MM.1S (cell line): ENCODE data around the gene TUBA4B.

Experiments
- DNase-seq: peaks from one replicate; pipeline ENCODE4 v3.0.0-alpha.2; 2015
- H2AFZ ChIP-seq: fragments of 300-600 bp; sonication (generic); 2 replicates; pipeline ENCODE4 v1.6.0; 2016; ENCODE audit warnings: antibody characterized with exemption, low read length
- H3F3A ChIP-seq: fragments of 300-600 bp; sonication (generic); 2 replicates; pipeline ENCODE4 v1.6.1; 2016; ENCODE audit warnings: mild to moderate bottlenecking, antibody characterized with exemption, low read length, moderate library complexity, mixed read lengths; ENCODE audit not compliant: insufficient read depth
- H3K27ac ChIP-seq: fragments of 300-600 bp; sonication (generic); 2 replicates; pipeline ENCODE4 v1.5.1; 2016; ENCODE audit warnings: mild to moderate bottlenecking, low read length
- H3K27me3 ChIP-seq: fragments of 300-600 bp; sonication (generic); replicated peaks from 2 replicates; pipeline ENCODE4 v1.6.0; 2016; ENCODE audit warnings: low read length; ENCODE audit not compliant: insufficient read depth
- H3K36me3 ChIP-seq: fragments of 300-600 bp; sonication (generic); replicated peaks from 2 replicates; pipeline ENCODE4 v1.6.1; 2016; ENCODE audit warnings: mild to moderate bottlenecking, low read length, mixed read lengths; ENCODE audit not compliant: insufficient read depth
- H3K4me1 ChIP-seq: fragments of 300-600 bp; sonication (generic); 2 replicates; pipeline ENCODE4 v1.6.1; 2016; ENCODE audit warnings: low read length, mixed read lengths
- H3K4me2 ChIP-seq: fragments of 300-600 bp; sonication (generic); 2 replicates; pipeline ENCODE4 v1.6.0; 2016; ENCODE audit warnings: low read depth, low read length
- H3K4me3 ChIP-seq: fragments of 300-600 bp; sonication (generic); 2 replicates; pipeline ENCODE4 v1.5.1; 2016; ENCODE audit warnings: low read length, mixed read lengths
- H3K79me2 ChIP-seq: fragments of 300-600 bp; sonication (generic); 2 replicates; pipeline ENCODE4 v1.6.1; 2016; ENCODE audit warnings: mixed run types, low read length, mixed read lengths
- H3K9ac ChIP-seq: fragments of 300-600 bp; sonication (generic); 2 replicates; pipeline ENCODE4 v1.6.1; 2016; ENCODE audit warnings: low read length, mixed read lengths
- H3K9me2 ChIP-seq: fragments of 300-600 bp; sonication (generic); replicated peaks from 2 replicates; pipeline ENCODE4 v1.6.1; 2016; ENCODE audit warnings: mild to moderate bottlenecking, low read length, mixed read lengths; ENCODE audit not compliant: insufficient read depth
- H3K9me3 ChIP-seq: fragments of 300-600 bp; sonication (generic); replicated peaks from 2 replicates; pipeline ENCODE4 v1.6.1; 2016; ENCODE audit warnings: mild to moderate bottlenecking, low read length, mixed read lengths; ENCODE audit not compliant: insufficient read depth
- H4K20me1 ChIP-seq: fragments of 300-600 bp; sonication (generic); 2 replicates; pipeline ENCODE4 v1.6.1; 2016; ENCODE audit warnings: mild to moderate bottlenecking, low read length, moderate library complexity, mixed read lengths; ENCODE audit not compliant: insufficient read depth
- EZH2 ChIP-seq: fragments of 300-600 bp; sonication (generic); optimal IDR thresholded peaks from 2 replicates; pipeline ENCODE3; 2017; ENCODE audit warnings: low read depth, mild to moderate bottlenecking, antibody characterized with exemption, low read length, mixed read lengths
- EZH2phosphoT487 ChIP-seq: fragments of 300-600 bp; sonication (generic); IDR thresholded peaks from 2 replicates; pipeline ENCODE4 v1.6.1; 2018; ENCODE audit warnings: antibody characterized with exemption, low read length
- TF ChIP-seq, protein P1 (sequence below): fragments of 300-600 bp; sonication (generic); IDR thresholded peaks from 2 replicates; pipeline ENCODE4 v1.5.1; 2016; ENCODE audit warnings: antibody characterized with exemption, low read length, mixed read lengths

TUBA4B gene

GRCh38 chr2:219207884-219208740 is 44.9 kb upstream of the TUBA4B start:
- no peak overlapping the region for H3K4me3 ChIP-seq

DNA sequence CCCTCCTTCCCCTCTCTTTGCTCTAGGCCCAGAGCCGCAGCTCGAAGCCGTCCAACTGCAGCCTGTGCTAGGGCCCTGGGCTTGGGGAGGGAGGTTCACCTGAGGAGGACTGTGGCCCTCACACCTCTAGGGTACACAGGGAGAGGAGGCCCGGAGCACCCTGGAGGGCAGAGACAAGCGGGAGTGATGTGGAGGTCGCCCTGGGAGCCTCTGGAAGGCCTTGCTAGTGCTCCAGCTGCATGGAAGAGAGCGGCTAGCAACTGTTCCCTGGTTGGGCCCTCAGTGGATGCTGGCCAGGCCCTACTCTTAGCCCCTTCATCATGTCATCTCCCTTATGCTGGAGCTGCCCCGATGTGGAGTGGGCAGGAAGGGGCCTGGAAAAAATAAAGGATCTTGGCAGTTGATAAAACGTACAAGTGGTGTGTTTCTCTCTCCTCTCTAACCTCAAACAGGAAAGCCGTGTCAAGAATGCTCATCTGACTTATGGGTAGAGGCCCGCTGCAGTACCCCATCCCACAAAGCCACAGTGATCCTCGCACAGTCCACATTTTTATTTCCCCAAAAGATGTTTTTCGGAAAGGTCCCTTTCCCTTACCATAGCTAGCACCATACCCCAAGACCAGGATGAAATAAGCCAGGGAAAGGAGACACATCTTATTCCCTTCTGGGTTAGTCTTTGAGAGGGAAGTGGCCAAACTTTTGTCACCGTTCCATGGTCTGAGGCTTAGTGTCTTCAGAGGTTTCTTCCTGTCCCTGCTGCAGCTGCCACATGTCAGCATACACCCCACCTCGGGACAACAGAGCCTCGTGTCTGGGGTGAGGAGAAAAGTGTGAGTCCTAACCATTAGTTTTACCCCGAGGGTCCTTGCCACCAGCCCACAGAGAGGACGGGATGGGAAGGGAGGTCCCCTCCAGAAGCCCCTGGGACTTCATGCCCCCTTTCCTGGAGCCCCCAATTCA is 43.5 kb upstream of the TUBA4B start:
- Histone ChIP-seq H2AFZ (no peak overlapping the region), H3K36me3 (no peaks in the 10 kb centered on the region)

More at GRCh38 chr2:219207884-219208740, 44.9 kb upstream of the TUBA4B start:
- DNase-seq = no peak
- Histone ChIP-seq H4K20me1 (no peaks in the 10 kb centered on the region), H2AFZ (no peak overlapping the region), H3K79me2 (peaks cover 12% of the 10 kb centered on the region; the same call in 1 of the 2 replicates), H3K27ac (no peak overlapping the region), H3K9me3 (no peaks in the 10 kb centered on the region), H3F3A (peaks cover 13% of the 10 kb centered on the region), H3K4me1 (peaks cover 10% of the 10 kb centered on the region; the same call in 1 of the 2 replicates), H3K4me2 (peak overlapping the region; percentile 88; the same call in 1 of the 2 replicates), H3K9me2 (no peaks in the 10 kb centered on the region), H3K9ac (no peak overlapping the region), H3K36me3 (no peaks in the 10 kb centered on the region), H3K27me3 (no peaks in the 10 kb centered on the region)
- no peak for TF ChIP-seq EZH2phosphoT487
- TF ChIP-seq, protein P1, sequence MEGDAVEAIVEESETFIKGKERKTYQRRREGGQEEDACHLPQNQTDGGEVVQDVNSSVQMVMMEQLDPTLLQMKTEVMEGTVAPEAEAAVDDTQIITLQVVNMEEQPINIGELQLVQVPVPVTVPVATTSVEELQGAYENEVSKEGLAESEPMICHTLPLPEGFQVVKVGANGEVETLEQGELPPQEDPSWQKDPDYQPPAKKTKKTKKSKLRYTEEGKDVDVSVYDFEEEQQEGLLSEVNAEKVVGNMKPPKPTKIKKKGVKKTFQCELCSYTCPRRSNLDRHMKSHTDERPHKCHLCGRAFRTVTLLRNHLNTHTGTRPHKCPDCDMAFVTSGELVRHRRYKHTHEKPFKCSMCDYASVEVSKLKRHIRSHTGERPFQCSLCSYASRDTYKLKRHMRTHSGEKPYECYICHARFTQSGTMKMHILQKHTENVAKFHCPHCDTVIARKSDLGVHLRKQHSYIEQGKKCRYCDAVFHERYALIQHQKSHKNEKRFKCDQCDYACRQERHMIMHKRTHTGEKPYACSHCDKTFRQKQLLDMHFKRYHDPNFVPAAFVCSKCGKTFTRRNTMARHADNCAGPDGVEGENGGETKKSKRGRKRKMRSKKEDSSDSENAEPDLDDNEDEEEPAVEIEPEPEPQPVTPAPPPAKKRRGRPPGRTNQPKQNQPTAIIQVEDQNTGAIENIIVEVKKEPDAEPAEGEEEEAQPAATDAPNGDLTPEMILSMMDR = no peak
- no peak for TF ChIP-seq EZH2

GRCh38 chr2:219210196-219210885 is 42.7 kb upstream of the TUBA4B start:
- Histone ChIP-seq H3K4me2 (no peak overlapping the region), H3K9ac (no peak overlapping the region), H3K9me2 (no peaks in the 10 kb centered on the region), H3K27ac (no peak overlapping the region), H3F3A (peaks cover 13% of the 10 kb centered on the region), H4K20me1 (no peaks in the 10 kb centered on the region), H3K36me3 (no peaks in the 10 kb centered on the region), H3K4me1 (peaks cover 10% of the 10 kb centered on the region; the same call in 1 of the 2 replicates), H3K27me3 (no peaks in the 10 kb centered on the region), H3K9me3 (no peaks in the 10 kb centered on the region), H2AFZ (no peak overlapping the region), H3K79me2 (peaks cover 12% of the 10 kb centered on the region; the same call in 1 of the 2 replicates), H3K4me3 (no peak overlapping the region)
- no peak for DNase-seq
- TF ChIP-seq EZH2phosphoT487 (no peak), EZH2 (no peak)
- TF ChIP-seq, protein P1 = no peak

More for the DNA sequence above, 43.5 kb upstream of the TUBA4B start:
- Histone ChIP-seq H3K4me3 (no peak overlapping the region), H3K4me2 (no peak overlapping the region), H3K4me1 (peaks cover 10% of the 10 kb centered on the region; the same call in 1 of the 2 replicates), H3F3A (peaks cover 13% of the 10 kb centered on the region), H4K20me1 (no peaks in the 10 kb centered on the region), H3K79me2 (peaks cover 12% of the 10 kb centered on the region; the same call in 1 of the 2 replicates), H3K27ac (no peak overlapping the region), H3K9me2 (no peaks in the 10 kb centered on the region), H3K9ac (no peak overlapping the region), H3K9me3 (no peaks in the 10 kb centered on the region), H3K27me3 (no peaks in the 10 kb centered on the region)
- no peak for DNase-seq
- TF ChIP-seq, protein P1 = no peak
